ENCODE data around the gene GRHPR.
"Not testable (repeated sequence)": the region's sequence is repeated elsewhere in the genome, so short reads cannot be mapped to it uniquely, and the experiment has no call there.

The GRHPR gene

GRCh38 chr9:37424204-37424685 lies 1.7 kb downstream of the GRHPR start:
- no peak for DNase-seq (ENCODE audit: low read depth)

- no peak for DNase-seq (ENCODE audit: low read depth)
Measured at GRCh38 chr9:37424686-37425297, 2.3 kb downstream of the GRHPR start.

GRCh38 chr9:37425298-37425752 lies 2.8 kb downstream of the GRHPR start:
- no peak for DNase-seq (ENCODE audit: low read depth)

GRCh38 chr9:37426431-37426830 lies 3.9 kb downstream of the GRHPR start:
- DNase-seq (ENCODE audit: low read depth), result not testable (repeated sequence)

- no peak for DNase-seq (ENCODE audit: low read depth)
Measured at GRCh38 chr9:37426846-37427245, 4.3 kb downstream of the GRHPR start.

GRCh38 chr9:37428345-37428744 lies 5.8 kb downstream of the GRHPR start:
- no peak for DNase-seq (ENCODE audit: low read depth)

- DNase-seq (ENCODE audit: low read depth), result no peak
Measured at GRCh38 chr9:37429441-37430285, 7.2 kb downstream of the GRHPR start.

GRCh38 chr9:37430841-37431597 lies 8.5 kb downstream of the GRHPR start:
- DNase-seq (ENCODE audit: low read depth), result no peak

- no peak for DNase-seq (ENCODE audit: low read depth)
Measured at GRCh38 chr9:37432020-37432419, 9.5 kb downstream of the GRHPR start.

- no peak for DNase-seq (ENCODE audit: low read depth)
Measured at GRCh38 chr9:37433867-37434371, 11.4 kb downstream of the GRHPR start.

GRCh38 chr9:37436540-37436939 lies 14.0 kb downstream of the GRHPR start:
- DNase-seq (ENCODE audit: low read depth), result no peak

GRCh38 chr9:37437010-37437409 lies 14.5 kb downstream of the GRHPR start:
- no peak for DNase-seq (ENCODE audit: low read depth)

- no peak for DNase-seq (ENCODE audit: low read depth)
Measured at GRCh38 chr9:37437621-37438020, 15.1 kb downstream of the GRHPR start.

GRCh38 chr9:37438359-37438758 lies 15.9 kb downstream of the GRHPR start:
- DNase-seq (ENCODE audit: low read depth), result no peak

- DNase-seq (ENCODE audit: low read depth), result no peak
Measured at GRCh38 chr9:37441776-37442370, 19.4 kb downstream of the GRHPR start.

- DNase-seq (ENCODE audit: low read depth), result no peak
Measured at GRCh38 chr9:37442556-37442955, 20.1 kb downstream of the GRHPR start.

GRCh38 chr9:37443566-37443965 lies 21.1 kb downstream of the GRHPR start:
- DNase-seq (ENCODE audit: low read depth), result no peak

GRCh38 chr9:37444890-37445289 lies 22.4 kb downstream of the GRHPR start:
- DNase-seq (ENCODE audit: low read depth), result no peak

GRCh38 chr9:37445832-37446231 lies 23.3 kb downstream of the GRHPR start:
- no peak for DNase-seq (ENCODE audit: low read depth)

GRCh38 chr9:37446401-37446800 lies 23.9 kb downstream of the GRHPR start:
- DNase-seq (ENCODE audit: low read depth), result no peak

GRCh38 chr9:37447111-37447510 lies 24.6 kb downstream of the GRHPR start:
- DNase-seq (ENCODE audit: low read depth), result no peak
